Stimulated activated naive CD4-positive, alpha-beta T cell (primary cell): ENCODE data around the gene NF2.

Experiments used
- DNase-seq, 6 experiments: peaks; one replicate each; lab custom pipeline; 2025; lab: John Stamatoyannopoulos, UW

The NF2 gene

DNA sequence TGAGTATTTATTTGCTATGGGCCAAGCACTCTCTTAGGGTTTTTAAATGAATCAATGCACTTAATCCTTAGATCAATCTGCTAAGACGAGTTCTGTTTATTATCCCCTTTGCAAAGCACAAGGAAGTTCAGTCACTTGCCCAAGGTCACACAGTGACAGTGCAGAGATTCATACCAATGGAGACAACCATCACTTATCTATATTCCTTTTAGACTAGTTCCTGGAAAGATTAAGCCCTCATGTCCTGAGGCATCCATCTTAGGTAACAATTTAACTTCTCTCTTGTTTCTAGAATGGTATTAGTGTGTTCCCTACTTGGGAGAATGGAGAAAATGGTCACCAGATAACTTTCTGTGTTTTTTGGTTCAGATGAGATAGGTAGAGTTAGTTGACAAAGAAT is 28.3 kb downstream of the NF2 start:
- no peak for DNase-seq

DNA sequence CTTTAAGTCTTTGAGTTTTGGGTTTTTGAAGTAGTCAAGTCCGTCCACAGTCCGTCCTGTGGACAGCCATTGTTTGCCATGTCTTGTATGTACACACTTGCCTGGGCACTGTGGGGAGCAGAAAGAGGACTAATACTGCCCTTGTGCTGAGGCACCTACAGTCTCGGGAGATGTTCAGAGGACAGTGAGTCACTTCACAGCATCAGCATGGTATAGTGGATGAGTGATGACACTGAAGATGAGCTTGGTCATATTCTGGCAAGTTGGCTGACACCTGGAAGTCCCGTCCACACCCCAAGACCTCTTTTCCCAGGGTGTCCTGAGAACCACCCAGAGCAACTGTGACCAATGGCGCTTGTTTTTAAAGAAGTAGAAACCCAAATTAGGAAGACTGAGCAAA is 29.2 kb downstream of the NF2 start:
- DNase-seq, result no peak

DNA sequence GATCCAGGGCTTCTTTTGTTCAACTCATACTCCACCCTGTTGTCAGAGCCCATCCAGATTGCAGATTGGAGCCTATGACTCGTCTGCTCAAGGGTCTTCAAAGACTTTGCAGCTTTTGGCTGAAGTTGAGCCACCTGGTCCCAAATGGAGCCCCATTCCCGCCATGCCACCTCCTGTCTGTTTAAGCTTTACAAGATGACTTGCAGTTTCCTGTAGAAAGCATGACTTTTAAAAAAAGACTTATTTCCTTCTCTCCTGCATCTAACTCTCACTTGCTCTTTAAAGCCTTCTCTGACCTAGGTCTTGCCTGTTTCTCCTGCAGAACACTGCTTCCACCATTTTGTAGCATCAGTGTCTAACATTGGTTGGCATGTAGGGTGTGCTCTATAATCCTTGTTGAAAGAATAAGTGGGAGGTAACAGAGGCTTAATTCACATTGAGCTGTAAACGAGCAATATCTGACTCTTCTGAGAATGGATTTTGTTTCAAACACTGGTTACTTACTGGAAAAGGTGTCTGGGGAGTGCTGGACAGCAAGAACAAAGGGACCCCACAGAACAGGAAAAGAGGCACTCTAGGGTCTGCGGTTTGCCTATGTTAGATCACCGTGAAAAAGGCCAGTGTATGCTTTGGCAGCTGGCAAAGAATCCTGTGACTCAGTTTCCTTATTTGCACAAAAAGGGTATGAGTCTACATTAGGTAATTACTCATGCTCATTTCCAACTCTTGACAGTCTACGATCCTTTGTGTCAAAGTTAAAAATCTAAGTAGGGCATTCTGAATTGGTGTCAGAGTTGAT is 30.3 kb downstream of the NF2 start:
- DNase-seq, result no peak

DNA sequence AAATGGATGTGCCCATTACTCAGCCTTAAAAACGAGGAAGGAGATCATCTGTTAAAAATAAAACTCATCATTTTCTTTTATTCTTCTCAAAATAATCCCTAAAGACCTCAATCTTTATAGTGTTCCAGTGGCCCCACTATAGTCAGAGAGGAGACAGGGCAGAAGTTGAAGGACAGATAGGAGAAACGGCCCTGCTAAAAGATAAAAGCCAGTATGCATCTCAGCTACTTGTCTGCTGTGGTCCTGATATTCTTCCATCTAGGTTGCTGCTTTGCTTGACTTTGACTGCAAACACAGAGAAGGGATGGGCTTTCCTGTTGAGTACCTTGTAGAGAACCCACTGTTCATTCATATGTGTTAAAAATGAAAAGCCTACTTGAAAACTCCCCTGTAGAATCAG is 31.4 kb downstream of the NF2 start:
- DNase-seq, result no peak

DNA sequence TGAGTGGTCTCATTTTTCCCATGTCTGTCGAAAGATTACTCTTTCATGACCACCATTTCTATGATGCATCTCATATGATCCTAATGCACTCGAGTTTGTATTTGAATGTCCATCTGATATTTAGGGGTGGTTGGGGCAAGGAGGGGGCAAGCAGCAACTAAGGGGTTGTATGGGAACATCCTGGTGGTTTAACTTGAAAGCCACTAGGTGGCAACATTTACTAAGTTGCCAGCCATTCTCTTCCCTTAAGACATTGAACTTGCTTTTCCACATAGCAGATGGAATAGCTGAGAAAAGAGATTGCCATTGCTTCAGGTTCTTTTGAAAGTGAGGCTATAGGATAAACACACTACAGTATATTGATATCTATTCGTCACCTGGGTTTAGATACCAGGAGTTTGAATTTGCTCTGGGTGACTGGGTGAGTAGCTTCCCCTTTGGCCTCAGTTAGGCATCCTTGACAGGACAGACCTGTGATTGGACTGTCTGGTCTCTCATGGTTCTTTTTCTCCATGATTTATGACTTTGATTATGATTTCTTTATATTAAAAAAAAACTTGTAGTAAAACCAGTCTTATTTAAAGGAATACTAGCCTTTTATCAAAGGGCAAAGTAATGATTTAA is 32.4 kb downstream of the NF2 start:
- peak in 2 of 6 experiments; percentile 4 for DNase-seq

DNA sequence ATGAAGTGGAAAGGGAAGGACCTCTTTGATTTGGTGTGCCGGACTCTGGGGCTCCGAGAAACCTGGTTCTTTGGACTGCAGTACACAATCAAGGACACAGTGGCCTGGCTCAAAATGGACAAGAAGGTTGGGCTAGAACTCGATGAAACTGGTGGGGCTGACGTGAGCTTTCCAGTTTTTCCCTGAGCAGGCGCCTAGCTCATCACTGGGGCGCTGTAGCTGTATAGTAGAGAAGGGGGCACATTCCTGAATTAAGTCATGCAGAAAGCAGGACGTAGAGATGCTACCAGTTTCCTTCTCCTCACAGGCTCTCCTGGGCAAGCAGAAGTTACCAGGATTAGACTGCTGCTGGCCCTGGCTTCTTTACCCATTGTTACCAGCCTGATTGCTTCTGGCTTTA is 33.3 kb downstream of the NF2 start:
- DNase-seq, result no peak

DNA sequence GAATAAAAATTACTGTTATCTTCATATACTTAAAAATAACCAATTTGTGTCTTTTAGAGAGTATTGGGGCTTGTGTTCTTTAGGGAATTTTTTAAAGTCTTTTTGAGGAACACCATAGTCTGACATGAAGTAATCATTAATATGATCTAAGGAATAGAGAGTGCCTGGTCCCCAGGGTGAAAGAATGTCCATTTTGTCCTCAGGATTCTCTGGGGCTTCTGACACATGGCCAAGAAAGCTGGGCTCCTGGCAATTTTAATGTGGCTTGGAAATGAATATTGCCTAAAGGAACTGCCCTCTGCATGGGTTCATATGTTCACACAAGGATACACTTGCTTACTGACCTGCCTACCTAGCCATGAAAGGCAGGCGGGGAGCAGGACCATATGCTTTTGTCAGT is 33.7 kb downstream of the NF2 start:
- no peak for DNase-seq

DNA sequence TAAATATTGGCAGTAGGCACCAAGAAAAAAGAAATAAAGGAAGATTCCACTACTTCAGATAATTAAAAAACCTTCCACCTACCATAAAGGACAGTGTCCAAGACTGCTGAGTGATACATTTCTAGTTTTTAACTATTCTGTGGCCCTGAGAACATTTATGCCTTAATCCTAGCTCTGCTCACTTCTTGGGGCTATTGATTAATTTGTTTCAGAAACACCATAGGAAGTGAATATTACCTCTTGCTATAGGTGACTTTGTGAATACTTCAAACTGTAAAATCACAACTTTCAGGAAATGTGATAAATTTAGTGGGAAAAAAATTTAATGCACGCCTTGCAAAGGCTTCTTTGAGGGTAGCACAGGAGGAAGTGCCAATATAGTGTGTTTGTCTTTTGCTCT is 35.2 kb downstream of the NF2 start:
- no peak for DNase-seq

DNA sequence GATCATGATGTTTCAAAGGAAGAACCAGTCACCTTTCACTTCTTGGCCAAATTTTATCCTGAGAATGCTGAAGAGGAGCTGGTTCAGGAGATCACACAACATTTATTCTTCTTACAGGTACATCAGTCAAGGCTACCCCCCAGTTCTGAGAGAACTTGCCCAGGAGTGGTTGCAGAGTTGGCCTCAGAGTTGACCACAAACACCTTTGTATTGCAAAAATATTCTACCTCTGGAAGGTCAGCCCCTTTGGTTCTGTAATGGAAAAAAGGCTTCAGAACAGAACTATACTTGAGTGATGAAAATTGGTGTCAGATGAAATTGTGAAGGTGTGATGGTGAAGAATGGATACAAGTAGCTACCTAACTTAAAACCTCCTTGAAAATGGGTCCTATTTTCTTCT is 35.7 kb downstream of the NF2 start:
- DNase-seq, result no peak

DNA sequence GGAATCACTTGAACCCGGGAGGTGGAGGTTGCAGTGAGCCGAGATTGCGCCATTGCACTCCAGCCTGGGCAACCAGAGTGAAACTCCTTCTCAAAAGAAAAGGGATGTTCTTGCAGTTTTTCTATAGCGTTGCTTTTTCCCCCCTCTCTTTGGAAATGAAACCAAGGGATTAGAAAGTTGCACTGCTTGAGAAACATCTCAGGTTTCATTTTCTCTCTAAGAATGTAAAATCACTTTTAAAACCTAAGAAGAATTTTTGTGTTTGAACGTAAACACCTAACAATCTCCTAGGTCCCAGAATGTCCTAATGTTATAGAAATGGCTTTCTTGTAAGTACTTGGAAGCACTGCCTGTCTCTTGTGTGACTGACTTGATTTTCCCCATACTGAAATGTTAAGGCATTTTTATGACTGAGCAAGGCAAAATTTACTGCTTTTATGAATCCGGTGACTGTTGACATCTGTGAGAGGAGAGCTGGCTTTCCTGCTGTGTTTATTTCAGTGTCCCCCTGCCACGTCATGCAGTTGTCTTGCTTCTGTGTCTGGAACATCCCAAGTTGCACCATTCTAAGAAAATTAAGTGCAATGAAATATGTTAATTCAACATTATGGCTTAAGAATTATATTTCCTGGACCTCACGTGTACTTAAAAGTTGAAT is 37.7 kb downstream of the NF2 start:
- no peak for DNase-seq

DNA sequence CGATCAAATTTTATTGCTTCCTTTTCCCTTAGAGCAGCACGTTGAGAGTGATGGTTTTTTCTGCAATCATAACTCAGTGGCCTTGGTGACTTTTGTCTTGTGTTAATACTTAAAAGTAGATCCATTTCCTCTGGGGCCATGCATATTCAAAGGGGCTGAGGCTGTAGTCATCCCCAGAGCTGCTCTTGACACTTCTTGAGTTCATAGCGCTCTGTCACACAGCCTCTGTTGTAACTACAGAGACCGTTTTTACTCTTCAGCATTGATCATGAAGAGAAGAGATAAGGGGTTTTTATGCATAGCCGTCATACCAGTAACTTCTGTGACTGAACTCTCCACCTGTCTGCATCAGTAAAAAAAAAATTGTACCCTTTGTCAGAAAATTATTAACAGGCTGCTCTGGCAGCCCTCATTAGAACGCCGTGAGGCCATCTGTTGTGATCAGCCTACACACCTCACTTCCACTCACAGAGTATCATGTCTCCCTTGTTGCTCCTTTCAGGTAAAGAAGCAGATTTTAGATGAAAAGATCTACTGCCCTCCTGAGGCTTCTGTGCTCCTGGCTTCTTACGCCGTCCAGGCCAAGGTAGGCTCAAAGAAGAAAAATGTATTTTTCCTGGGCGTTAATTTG is 38.4 kb downstream of the NF2 start:
- no peak for DNase-seq

DNA sequence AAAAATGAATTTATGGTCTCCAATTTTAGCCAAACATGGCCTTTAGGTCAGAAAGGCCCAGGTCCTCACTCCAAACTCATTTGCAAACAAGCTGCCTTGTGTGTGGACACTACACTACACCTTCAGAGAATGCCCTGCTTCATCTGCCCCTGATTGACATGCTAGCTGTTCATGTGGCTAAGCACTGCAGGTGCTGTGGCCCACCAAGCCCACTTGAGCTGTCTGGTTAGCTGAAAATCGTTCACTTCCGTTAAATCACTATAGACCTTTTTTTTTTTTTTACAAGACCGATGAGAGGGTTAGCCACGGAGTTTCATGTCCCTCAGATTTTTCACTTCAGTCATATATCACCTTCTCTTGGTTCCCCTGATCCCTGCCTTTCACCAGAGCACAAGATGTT is 39.3 kb downstream of the NF2 start:
- DNase-seq, result no peak

DNA sequence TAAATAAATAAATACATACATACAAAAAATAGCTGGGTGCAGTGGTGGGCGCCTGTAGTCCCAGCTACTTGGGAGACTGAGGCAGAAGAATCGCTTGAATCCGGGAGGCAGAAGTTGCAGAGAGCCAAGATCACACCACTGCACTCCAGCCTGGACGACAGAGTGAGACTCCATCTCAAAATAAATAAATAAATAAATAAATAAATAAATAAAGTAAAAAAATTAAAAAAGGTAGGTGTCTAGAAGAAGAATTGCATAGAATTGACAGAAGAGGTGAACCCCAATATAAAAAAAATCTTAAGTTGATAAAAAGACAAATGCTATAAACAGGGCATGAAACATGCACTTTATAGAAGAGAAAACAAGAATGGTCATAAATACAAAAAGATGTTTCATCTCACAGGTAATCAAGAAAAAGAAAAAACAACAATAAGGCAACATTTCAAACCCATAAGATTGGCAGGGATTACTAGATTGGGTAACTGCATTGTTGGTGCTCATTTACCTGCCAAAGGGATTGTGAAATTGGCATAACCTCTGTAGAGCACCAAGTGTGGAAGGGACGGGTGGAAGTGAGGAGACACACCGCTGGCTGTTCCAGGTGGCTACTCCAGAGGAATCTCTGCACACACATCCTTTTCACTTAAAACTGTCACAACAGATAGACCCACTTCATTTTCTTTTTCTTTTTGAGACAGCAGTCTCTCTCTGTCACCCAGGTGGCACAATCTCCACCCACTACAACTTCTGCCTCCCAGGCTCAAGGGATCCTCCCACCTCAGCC is 44.7 kb downstream of the NF2 start:
- no peak for DNase-seq

DNA sequence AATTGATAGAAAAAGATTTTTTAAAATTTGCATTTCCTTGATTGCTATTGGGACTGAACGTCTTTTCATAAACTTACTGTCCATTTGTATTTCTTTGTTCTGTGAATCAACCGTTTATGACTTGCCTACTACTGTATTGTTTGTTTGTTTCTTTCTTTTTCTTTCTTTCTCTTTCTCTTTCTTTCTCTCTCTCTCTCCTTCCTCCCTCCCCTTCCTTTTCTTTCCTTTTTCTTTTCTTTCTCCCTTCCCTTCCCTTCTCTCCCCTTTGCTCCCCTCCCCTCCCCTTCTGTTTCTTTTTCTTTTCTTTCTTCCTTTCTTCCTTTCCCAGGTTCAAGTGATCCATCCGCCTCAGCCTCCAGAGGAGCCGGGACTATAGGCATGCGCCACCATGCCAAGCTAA is 46.9 kb downstream of the NF2 start:
- DNase-seq, result no peak

DNA sequence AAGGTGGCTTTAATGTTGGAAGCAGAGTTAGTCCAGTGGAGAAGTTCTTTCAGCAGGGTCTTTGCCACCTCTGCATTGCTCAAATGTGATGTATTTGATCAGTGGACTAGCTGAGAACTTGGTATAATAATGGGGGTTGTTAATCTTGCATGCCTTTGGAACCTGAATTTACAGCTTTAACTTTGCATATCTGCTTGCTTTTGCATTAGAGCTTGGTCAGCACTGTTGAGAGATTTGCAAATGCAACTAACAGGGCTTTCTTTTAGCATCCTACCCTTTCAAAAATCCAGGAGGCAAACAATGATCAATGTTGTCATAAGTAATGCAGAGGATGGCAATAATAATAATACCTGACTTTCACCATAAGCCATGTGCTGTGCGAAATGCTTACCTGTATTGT is 48.2 kb downstream of the NF2 start:
- DNase-seq, result no peak

DNA sequence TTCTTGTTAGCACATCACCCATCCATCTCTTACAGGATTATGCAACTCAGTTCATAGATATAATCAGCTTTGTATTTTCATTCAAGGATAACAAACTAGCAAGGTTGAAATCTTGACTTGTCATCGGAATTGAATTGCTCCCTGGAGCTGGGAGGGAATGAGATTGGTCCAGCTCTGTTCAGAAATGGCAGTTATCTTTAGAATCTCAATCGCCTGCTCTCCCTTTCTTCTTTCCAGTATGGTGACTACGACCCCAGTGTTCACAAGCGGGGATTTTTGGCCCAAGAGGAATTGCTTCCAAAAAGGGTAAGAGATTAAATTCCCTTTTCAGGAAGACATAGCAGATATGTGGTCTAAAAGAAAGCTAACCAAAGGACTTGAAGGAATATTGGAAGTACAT is 51.0 kb downstream of the NF2 start:
- DNase-seq, result no peak

DNA sequence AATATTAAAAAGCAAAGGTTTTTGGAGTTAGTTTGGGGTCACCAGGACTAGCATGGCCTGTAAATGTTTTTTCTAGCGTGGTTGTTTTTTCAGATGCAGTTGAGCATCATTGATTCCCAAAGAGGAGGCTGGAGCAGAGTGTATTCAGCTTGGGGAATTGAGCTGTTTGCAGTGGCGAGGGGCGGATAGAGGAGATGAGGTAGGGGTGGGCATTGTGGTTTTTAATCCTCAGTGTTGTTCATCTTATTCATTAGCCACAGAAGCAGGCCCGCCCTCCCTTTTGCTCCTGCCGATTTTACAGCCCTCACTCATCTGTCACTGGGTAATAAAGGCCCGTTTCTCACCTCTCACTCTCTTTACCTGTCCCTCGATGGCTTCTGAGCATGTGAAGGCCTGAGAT is 51.4 kb downstream of the NF2 start:
- no peak for DNase-seq

DNA sequence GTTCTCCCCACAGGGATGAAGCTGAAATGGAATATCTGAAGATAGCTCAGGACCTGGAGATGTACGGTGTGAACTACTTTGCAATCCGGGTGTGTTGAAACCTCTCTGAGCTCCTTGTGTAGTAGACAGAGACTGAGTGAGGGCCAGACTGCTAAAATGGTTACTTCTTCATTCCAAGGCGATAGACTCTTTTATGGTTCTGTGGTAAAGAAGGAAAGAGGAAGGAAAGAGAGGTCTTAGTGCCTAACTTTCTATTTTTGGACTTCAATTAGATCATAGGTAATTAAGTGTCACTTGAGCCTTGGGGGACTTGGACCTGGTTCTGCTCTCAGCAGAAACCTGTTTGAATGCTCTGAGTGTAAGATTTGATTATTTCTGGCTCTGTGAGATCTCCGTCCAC is 54.7 kb downstream of the NF2 start:
- no peak for DNase-seq

DNA sequence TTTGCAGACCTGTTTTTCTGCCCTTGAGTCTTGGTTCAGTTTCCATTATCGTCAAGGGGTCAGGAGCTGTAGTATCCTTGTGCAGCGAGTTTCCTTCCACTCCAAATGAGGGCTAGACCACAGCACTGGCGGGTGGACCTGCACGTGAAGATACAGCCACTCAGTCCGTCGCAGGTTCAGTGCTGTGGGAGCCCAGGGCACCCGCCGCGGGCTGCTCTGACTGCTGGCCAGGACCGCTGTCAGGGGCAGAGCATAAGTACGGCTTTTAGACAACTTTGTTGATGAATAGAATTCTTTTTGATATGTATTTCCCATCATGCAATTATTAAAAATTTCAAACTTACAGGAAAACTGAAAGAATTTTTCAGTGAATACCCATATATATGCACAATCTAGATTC is 56.6 kb downstream of the NF2 start:
- no peak for DNase-seq

DNA sequence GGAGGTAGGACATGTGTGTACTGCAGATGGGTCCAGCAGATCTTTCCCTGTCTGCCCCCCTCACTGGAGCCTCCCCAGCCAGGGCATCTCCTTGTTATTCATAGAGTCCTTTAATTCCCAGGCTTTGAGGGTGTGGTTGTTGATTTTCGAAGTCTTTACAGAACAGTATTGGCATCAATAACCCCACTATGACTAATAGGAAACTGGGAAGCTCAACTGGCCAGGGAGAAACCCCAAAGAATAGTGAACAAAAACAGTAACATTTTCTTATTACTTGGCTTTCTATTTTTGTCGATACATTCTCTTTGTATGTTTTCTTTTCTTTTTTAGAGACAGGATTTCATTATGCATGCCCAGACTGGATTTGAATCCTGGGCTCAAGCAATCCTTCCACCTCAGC is 57.9 kb downstream of the NF2 start:
- no peak for DNase-seq

DNA sequence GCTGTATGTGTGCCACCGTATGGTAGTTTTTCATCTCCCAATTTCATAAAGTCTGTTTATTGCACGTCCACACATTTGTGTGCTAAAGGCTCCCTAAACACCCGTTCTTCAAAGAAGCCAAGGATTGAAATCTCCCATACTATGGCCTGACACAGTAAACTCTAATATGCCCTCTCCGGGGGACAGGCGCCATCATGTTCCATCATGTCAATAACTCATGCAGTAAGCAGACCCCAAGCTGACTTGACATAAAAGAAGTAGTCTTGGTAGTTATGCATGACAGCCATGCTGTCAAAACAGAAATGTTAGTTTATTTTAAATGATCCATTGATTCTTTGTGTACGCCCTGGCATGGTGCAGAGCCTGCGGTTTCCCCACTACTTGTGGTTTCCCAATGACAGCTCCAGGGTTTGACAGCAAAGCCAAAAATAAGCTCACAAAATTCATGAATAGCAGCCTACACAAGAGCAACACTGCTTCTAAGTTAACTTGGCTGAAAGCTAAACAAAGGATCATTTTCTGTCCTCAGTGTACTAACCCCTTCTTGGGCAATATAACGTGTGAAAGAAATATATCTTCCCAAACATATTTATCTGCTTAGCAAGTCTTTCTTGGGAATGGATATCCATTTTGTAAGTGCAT is 59.9 kb downstream of the NF2 start:
- DNase-seq, result no peak

DNA sequence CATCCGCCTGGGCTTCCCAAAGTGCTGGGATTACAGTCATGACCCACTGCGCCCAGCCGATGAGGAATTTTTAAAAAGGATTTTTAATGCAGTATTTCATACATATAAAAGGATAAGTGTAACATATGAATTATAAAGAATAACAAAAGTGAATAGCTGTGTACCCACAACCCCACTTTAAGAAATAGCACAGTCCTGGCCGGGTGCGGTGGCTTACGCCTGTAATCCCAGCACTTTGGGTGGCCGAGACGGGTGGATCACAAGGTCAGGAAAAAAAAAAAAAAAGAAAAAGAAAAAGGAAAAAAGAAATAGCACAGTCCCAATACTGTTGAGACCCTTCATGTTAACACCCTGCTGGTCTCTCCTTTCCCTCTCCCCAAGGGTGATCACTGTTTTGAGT is 62.1 kb downstream of the NF2 start:
- DNase-seq, result no peak
